K562 (cell line): ENCODE data around the gene DUSP28. TPM values are rescaled to one million over a fixed set of nuclear protein-coding genes. Genes with fewer than 3 reads are reported as not detected.
A peak's percentile ranks its signal among the peaks of the same experiment; 100 is the strongest.

Experiments used
- ATAC-seq: fragments of 200-7000 bp; cut with Tn5 transposase; 3 replicates; pipeline ENCODE4 v1.9.1; 2020; ENCODE audit warnings: moderate library complexity
- BruUV-seq: library from RNA; stranded (reverse); fragments of 400-500 nt; replicated peaks from 2 replicates; lab custom pipeline; 2021; lab: Mats Ljungman, UMichigan
- CTCF ChIA-PET: fragments of 300-600 bp; formaldehyde crosslinking; extraction: SDS; loops from one replicate; lab custom pipeline; 2021; ENCODE audit warnings: low intra/inter-chr PET ratio; lab: Yijun Ruan, JAX
- POLR2A ChIA-PET: fragments of 300-600, 350-650 bp; sonication (Branson Sonifier 250); formaldehyde crosslinking; extraction: SDS; loops from one replicate; lab custom pipeline; 2021; ENCODE audit warnings: antibody characterized with exemption, inconsistent platforms; lab: Yijun Ruan, JAX
- DNase-seq, 4 experiments: peaks; one replicate each; pipeline versions ENCODE4 v3.0.0 to v3.0.0-alpha.2; 2011 to 2018; ENCODE audit warnings: low spot score in 3 of 4, mixed read lengths in 3 of 4; ENCODE audit errors: extremely low read depth in 1 of 4
- FAIRE-seq: peaks from 2 replicates; lab custom pipeline; 2011; peaks lifted over from hg19 to GRCh38; lab: Jason Lieb, UNC
- H2AFZ ChIP-seq: 2 replicates; pipeline ENCODE4 v1.6.0; 2011; ENCODE audit warnings: low read depth, low read length, control low read depth, inconsistent platforms
- H3K27ac ChIP-seq: fragments of 200-600 bp; 3 replicates; pipeline ENCODE4 v1.8.0; 2011; ENCODE audit warnings: low read depth, mild to moderate bottlenecking, control low read depth, inconsistent platforms, low read length, moderate library complexity, mixed read lengths; ENCODE audit errors: extremely low read depth
- H3K27me3 ChIP-seq, 2 experiments: fragments of 300-600 bp in 1 of 2; 2 replicates in 1 of 2; 3 replicates in 1 of 2; pipeline versions ENCODE4 v1.6.0 to v1.8.0; 2011; ENCODE audit warnings: inconsistent platforms in 2 of 2, low read length in 2 of 2, mild to moderate bottlenecking in 1 of 2, mixed read lengths in 1 of 2, moderate library complexity in 1 of 2; ENCODE audit not compliant: control insufficient read depth in 2 of 2, insufficient read depth in 2 of 2
- H3K36me3 ChIP-seq: fragments of 300-600 bp; 3 replicates; pipeline ENCODE4 v1.8.0; 2011; ENCODE audit warnings: mild to moderate bottlenecking, low read length, inconsistent platforms; ENCODE audit not compliant: control insufficient read depth, insufficient read depth
- H3K4me1 ChIP-seq, 2 experiments: fragments of 200-600 bp in 1 of 2; replicated peaks in 1 of 2; 2 replicates in 1 of 2; 3 replicates in 1 of 2; pipeline versions ENCODE4 v1.5.1 to v1.8.0; 2011; ENCODE audit warnings: inconsistent platforms in 2 of 2, low read length in 2 of 2, mild to moderate bottlenecking in 1 of 2, mixed read lengths in 1 of 2, moderate library complexity in 1 of 2; ENCODE audit not compliant: control insufficient read depth in 2 of 2, insufficient read depth in 2 of 2
- H3K4me2 ChIP-seq: 2 replicates; pipeline ENCODE4 v1.6.1; 2011; ENCODE audit warnings: low read length, control low read depth, inconsistent platforms, mixed read lengths; ENCODE audit not compliant: insufficient read depth
- H3K4me3 ChIP-seq: fragments of 200-600 bp; sonication (generic), shearing (Covaris generic); 2 replicates; pipeline ENCODE4 v1.5.1; 2016; ENCODE audit warnings: control low read depth, inconsistent platforms
- H3K79me2 ChIP-seq: fragments of 200-600 bp; 3 replicates; pipeline ENCODE4 v1.8.0; 2011; ENCODE audit warnings: low read length, inconsistent platforms; ENCODE audit not compliant: control insufficient read depth, insufficient read depth
- H3K9ac ChIP-seq, 2 experiments: 2 replicates each; pipeline versions ENCODE4 v1.6.0 to v1.6.1; 2011; ENCODE audit warnings: low read depth in 2 of 2, low read length in 2 of 2, control low read depth in 1 of 2, inconsistent platforms in 1 of 2, mild to moderate bottlenecking in 1 of 2, mixed read lengths in 1 of 2; ENCODE audit not compliant: insufficient read depth in 1 of 2
- H3K9me1 ChIP-seq: one replicate; pipeline ENCODE4 v1.6.0; 2011; ENCODE audit warnings: inconsistent platforms, mild to moderate bottlenecking, low read length, moderate library complexity; ENCODE audit not compliant: control insufficient read depth, insufficient read depth
- H3K9me3 ChIP-seq: replicated peaks from 2 replicates; pipeline ENCODE4 v1.5.1; 2011; ENCODE audit warnings: low read depth, low read length, inconsistent platforms; ENCODE audit not compliant: control insufficient read depth, insufficient read depth
- H4K20me1 ChIP-seq: replicated peaks from 2 replicates; pipeline ENCODE4 v1.6.1; 2011; ENCODE audit warnings: low read length, inconsistent platforms, mixed read lengths; ENCODE audit not compliant: control insufficient read depth, insufficient read depth
- CBX2 ChIP-seq: fragments of 200-600 bp; sonication (generic); IDR thresholded peaks from one replicate; pipeline ENCODE4 v1.6.1; 2012; ENCODE audit warnings: mild to moderate bottlenecking, low read length, inconsistent platforms; ENCODE audit not compliant: insufficient read depth, poor library complexity, severe bottlenecking
- EHMT2 ChIP-seq: fragments of 450-650 bp; IDR thresholded peaks from 2 replicates; pipeline ENCODE4 v1.6.1; 2018; ENCODE audit warnings: antibody characterized with exemption
- EP300 ChIP-seq: IDR thresholded peaks from 2 replicates; pipeline ENCODE4 v1.6.1; 2012; ENCODE audit warnings: low read length, improper control_type of control experiment
- HNRNPH1 ChIP-seq: fragments of 200-400 bp; formaldehyde crosslinking; optimal IDR thresholded peaks from 2 replicates; pipeline ENCODE3; 2017; ENCODE audit warnings: low read depth, mild to moderate bottlenecking, low read length, moderate library complexity
- JUN ChIP-seq, 2 experiments: sonication (generic) in 1 of 2; formaldehyde crosslinking in 1 of 2; IDR thresholded peaks; 2 replicates each; pipeline versions ENCODE4 v1.6.1 to v1.8.0; 2012 to 2022; ENCODE audit warnings: borderline replicate concordance in 2 of 2, mild to moderate bottlenecking in 2 of 2, improper control_type of control experiment in 1 of 2, low read depth in 1 of 2, low read length in 1 of 2, missing genetic modification reagents in 1 of 2
- KLF16 ChIP-seq: IDR thresholded peaks from 2 replicates; pipeline ENCODE4 v1.6.1; 2016; ENCODE audit warnings: antibody characterized with exemption
- NFIC ChIP-seq: fragments of 450-650 bp; IDR thresholded peaks from 2 replicates; pipeline ENCODE4 v1.6.1; 2017; ENCODE audit warnings: mild to moderate bottlenecking, inconsistent platforms
- POLR2G ChIP-seq: fragments of 200-400 bp; formaldehyde crosslinking; IDR thresholded peaks from 2 replicates; pipeline ENCODE4 v1.6.1; 2017; ENCODE audit warnings: low read depth, mild to moderate bottlenecking, antibody characterized with exemption, low read length, moderate library complexity
- RNF2 ChIP-seq: sonication (generic); IDR thresholded peaks from 2 replicates; pipeline ENCODE4 v1.6.1; 2016
- SP2 ChIP-seq: IDR thresholded peaks from 2 replicates; pipeline ENCODE4 v1.6.1; 2011; ENCODE audit warnings: mild to moderate bottlenecking, low read depth, low read length, moderate library complexity; ENCODE audit not compliant: poor library complexity, severe bottlenecking; ENCODE audit errors: extremely low read depth
- SPI1 ChIP-seq: IDR thresholded peaks from 2 replicates; pipeline ENCODE4 v1.6.1; 2011; ENCODE audit warnings: low read depth, low read length, control low read depth, borderline replicate concordance
- THRAP3 ChIP-seq: fragments of 450-650 bp; IDR thresholded peaks from 2 replicates; pipeline ENCODE4 v1.6.1; 2016; ENCODE audit warnings: mild to moderate bottlenecking, inconsistent platforms, borderline replicate concordance
- ZNF445 ChIP-seq: fragments of 250-450 bp; sonication (Bioruptor Pico); IDR thresholded peaks from 2 replicates; pipeline ENCODE4 v1.4.0; 2020; ENCODE audit warnings: low read depth, mild to moderate bottlenecking, moderate library complexity
- ZNF707 ChIP-seq: fragments of 250-450 bp; sonication (Bioruptor Pico); conservative IDR thresholded peaks from 2 replicates; pipeline ENCODE4 v1.8.0; 2022; ENCODE audit warnings: inconsistent platforms, mild to moderate bottlenecking, moderate library complexity
- ZNF766 ChIP-seq: fragments of 200-800 bp; sonication (Bioruptor generic); conservative IDR thresholded peaks from 2 replicates; pipeline ENCODE4 v1.6.1; 2016; ENCODE audit warnings: missing genetic modification characterization, missing compliant biosample characterization
- WGBS: fragments of 100-300 bp; shearing (Covaris generic); methylation state at CpG from one replicate; pipeline ENCODE4 v1.1.6; 2016; ENCODE audit warnings: low coverage, mixed read lengths; ENCODE audit not compliant: insufficient coverage; ENCODE audit errors: missing lambda C conversion rate; 5-methylcytosine and 5-hydroxymethylcytosine counted together
- in situ Hi-C: fragments of 300-500 bp; cut with MboI; formaldehyde crosslinking; loops from 4 replicates; pipeline ENCODE4 v1.15.0; 2018; ENCODE audit warnings: inconsistent platforms, mixed read lengths
- intact Hi-C: fragments of 100-400 bp; cut with micrococcal nuclease; formaldehyde crosslinking; loops from 2 replicates; pipeline ENCODE4 v1.14.2; 2022
- polyA plus RNA-seq, 8 experiments: library from polyadenylated mRNA; depleted of rRNA in 4 of 8; stranded (reverse) in 5 of 8; unstranded in 3 of 8; fragments of >200 nt; fragmentation: Nextera tagmentation in 2 of 8; fragmentation: Illumina TruSeq in 1 of 8; extraction: Ambion mirVana in 2 of 8; extraction: Trizol in 1 of 8; gene quantifications; 2 replicates each; pipeline versions ENCODE4 v1.2.1 to v1.2.3, GENCODE V29; 2011 to 2014; ENCODE audit warnings: inconsistent platforms in 1 of 8, missing spikeins in 1 of 8
- total RNA-seq, 7 experiments: library from RNA; depleted of rRNA in 6 of 7; stranded (reverse); fragments of >200 nt in 6 of 7; fragmentation: Illumina TruSeq in 2 of 7; extraction: Trizol in 2 of 7; gene quantifications; 2 replicates each; pipeline versions ENCODE4 v1.2.1 to v1.2.3, GENCODE V29; 2011 to 2021; ENCODE audit warnings: low replicate concordance in 1 of 7

Gene DUSP28
- total and polyA plus RNA-seq, 9 of the 15 experiments (the other 6 are each of a cell fraction or from before 2014, with no cell fraction given), result 2.8 to 8.1 (median 4.2) TPM

DNA sequence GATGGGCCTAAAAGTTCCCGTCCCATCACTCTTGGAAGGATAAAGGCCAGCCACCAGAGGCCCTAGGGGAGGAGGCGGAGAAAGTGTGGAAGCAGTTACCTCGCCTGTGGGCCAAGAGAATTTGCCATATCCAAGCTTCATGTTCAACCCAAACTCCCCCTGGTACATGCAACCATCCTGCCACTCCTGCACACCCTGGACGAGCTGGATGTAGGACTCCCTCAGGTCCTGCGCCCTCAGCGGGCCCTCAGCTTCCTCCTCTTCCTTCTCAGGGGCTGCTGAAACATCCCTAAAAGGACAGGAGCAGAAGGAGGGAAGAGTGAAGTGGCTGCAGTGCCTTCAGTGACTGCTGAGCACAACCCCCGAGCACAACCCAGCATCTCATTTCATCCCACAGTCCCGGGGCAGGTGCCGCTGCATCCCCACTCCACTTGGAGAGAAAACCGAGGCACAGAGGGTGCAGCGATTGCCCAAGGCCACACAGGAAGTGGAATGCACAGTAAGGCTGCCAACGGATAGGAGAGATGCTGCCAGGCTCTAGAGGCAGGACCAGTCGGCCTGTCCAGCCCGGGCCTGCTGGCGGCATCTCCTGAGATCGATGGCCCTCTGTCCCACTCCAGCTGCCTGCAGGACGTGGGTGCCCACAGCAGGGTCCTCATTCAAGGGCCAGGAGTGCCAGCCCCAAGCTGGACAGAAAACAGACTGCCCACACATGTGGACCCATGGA, 5.2 kb upstream of the DUSP28 start:
- no peak for DNase-seq
- H3K27ac ChIP-seq, result no peak overlapping the region
- CTCF ChIA-PET, result no interaction called here
- TF ChIP-seq EP300, result no peak
- TF ChIP-seq POLR2G, result peak; percentile 34; the same call in 1 of the 2 replicates
- TF ChIP-seq, all 486 proteins: peak for 1
- peaks cover 44% of the 10 kb centered on the region for H3K79me2 ChIP-seq
- H3K4me1 ChIP-seq, result peaks cover 9 to 24% of the 10 kb centered on the region in 2 experiments; a peak in 4 of 5 replicates
- H3K9ac ChIP-seq, result no peak overlapping the region
- H4K20me1 ChIP-seq, result no peaks in the 10 kb centered on the region
- no peak overlapping the region for H2AFZ ChIP-seq
- H3K4me2 ChIP-seq, result no peak overlapping the region
- intact Hi-C loops (no loop called here), in situ Hi-C loops (no loop called here)
- H3K27me3 ChIP-seq, result no peaks in the 10 kb centered on the region
- 91% methylated on average over 8 of the region's 17 CpGs for WGBS
- BruUV-seq, result no TSS peak
- no peaks in the 10 kb centered on the region for H3K9me1 ChIP-seq
- H3K9me3 ChIP-seq, result peaks cover 3% of the 10 kb centered on the region; the same call in 1 of the 2 replicates
- FAIRE-seq (no peak), ATAC-seq (no peak)
- peaks cover 56% of the 10 kb centered on the region for H3K36me3 ChIP-seq
- H3K4me3 ChIP-seq, result no peak overlapping the region
- POLR2A ChIA-PET, result interaction anchor here (1.1 kb wide), 1 partner anchor 33 kb away, joined by 4 read pairs; no protein-coding TSS in a partner anchor

DNA sequence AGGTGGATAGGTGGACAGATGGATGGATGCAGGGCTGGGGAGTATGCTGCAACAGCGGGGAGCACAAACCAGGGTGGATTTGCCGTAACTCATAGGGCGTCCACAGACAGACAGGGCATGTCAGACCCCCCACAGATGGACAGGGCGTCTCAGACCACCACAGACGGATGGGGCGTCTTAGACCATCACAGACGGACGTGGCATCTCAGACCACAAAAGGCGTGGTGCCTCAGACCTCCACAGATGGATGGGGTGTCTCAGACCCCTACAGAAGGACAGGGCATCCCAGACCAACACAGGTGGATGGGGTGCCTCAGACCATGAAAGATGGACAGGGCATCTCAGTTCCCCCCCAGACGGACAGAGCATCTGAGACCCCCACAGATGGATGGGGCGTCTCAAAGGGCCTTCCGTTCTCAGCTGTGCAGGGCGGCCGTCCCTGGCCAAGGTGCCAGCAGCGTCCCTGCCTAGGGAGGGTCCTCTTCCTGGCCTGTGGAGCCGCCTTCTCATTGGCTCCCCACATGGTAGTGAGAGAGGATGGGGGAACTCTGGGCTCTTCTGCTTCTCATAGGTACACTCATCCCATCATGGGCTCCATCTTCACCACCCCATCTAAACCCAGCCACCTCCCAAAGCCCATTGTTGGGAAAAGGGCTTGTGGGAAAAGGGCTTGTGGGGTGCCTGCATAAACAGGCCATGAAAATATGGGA, 4.5 kb upstream of the DUSP28 start:
- Histone ChIP-seq H3K4me1 (peaks cover 9 to 31% of the 10 kb centered on the region in 2 experiments; a peak in 4 of 5 replicates), H3K27ac (no peak overlapping the region), H3K36me3 (peaks cover 53% of the 10 kb centered on the region), H3K9ac (no peak overlapping the region), H2AFZ (no peak overlapping the region), H3K79me2 (peaks cover 51% of the 10 kb centered on the region), H3K4me2 (no peak overlapping the region), H3K9me1 (no peaks in the 10 kb centered on the region), H3K9me3 (peaks cover 3% of the 10 kb centered on the region; the same call in 1 of the 2 replicates), H3K27me3 (no peaks in the 10 kb centered on the region), H4K20me1 (no peaks in the 10 kb centered on the region), H3K4me3 (no peak overlapping the region)
- ChIA-PET POLR2A (interaction anchor here (1.1 kb wide), 1 partner anchor 34 kb away, joined by 4 read pairs; no protein-coding TSS in a partner anchor), CTCF (no interaction called here)
- intact Hi-C loops, result no loop called here
- ATAC-seq (no peak), DNase-seq (no peak), FAIRE-seq (no peak)
- in situ Hi-C loops, result no loop called here
- BruUV-seq, result no TSS peak
- WGBS, result 97% methylated on average over 10 of the region's 16 CpGs
- TF ChIP-seq HNRNPH1 (no peak), JUN (IDR thresholded peaks at IDR 0.05; ENCODE audit: borderline replicate concordance, low read depth, low read length) (no peak), JUN (CRISPR knock-in tag; IDR thresholded peaks at IDR 0.05; ENCODE audit: borderline replicate concordance) (no peak), NFIC (no peak), ZNF445 (no peak), KLF16 (no peak), ZNF707 (no peak), RNF2 (no peak), SPI1 (no peak), SP2 (no peak), CBX2 (no peak), THRAP3 (no peak), EHMT2 (no peak), ZNF766 (no peak)
